WERI-Rb-1 (cell line): ENCODE data around the gene PDC.

Experiments
- DNase-seq: peaks from one replicate; pipeline ENCODE4 v3.0.0-alpha.2; 2020
- H3K27ac ChIP-seq: fragments of 250-450 bp; sonication (Bioruptor Pico); 2 replicates; pipeline ENCODE4 v1.5.1; 2020; ENCODE audit warnings: mild to moderate bottlenecking, moderate library complexity
- H3K27me3 ChIP-seq: fragments of 250-450 bp; sonication (Bioruptor Pico); 2 replicates; pipeline ENCODE4 v1.5.1; 2021; ENCODE audit warnings: mild to moderate bottlenecking, low read depth, moderate library complexity; ENCODE audit not compliant: insufficient read depth, severe bottlenecking
- H3K36me3 ChIP-seq: fragments of 250-450 bp; sonication (Bioruptor Pico); 2 replicates; pipeline ENCODE4 v1.5.1; 2020; ENCODE audit warnings: mild to moderate bottlenecking, moderate library complexity
- H3K4me3 ChIP-seq: 2 replicates; pipeline ENCODE4 v1.5.1; 2011; ENCODE audit warnings: low read depth, mild to moderate bottlenecking, control low read depth, low read length
- H3K9me3 ChIP-seq: fragments of 250-450 bp; sonication (Bioruptor Pico); 2 replicates; pipeline ENCODE4 v1.5.1; 2021; ENCODE audit warnings: mild to moderate bottlenecking, moderate library complexity; ENCODE audit not compliant: severe bottlenecking
- TF ChIP-seq, protein P1 (sequence below): IDR thresholded peaks from 2 replicates; pipeline ENCODE4 v1.5.1; 2011; ENCODE audit warnings: low read depth, mild to moderate bottlenecking, control low read depth, inconsistent platforms, low read length

The PDC gene

GRCh38 chr1:186498071-186498470 is 37.2 kb upstream of the PDC start:
- Histone ChIP-seq H3K27ac (no peak overlapping the region), H3K9me3 (no peaks in the 10 kb centered on the region), H3K4me3 (no peak overlapping the region), H3K36me3 (no peaks in the 10 kb centered on the region), H3K27me3 (no peaks in the 10 kb centered on the region)
- TF ChIP-seq, protein P1, sequence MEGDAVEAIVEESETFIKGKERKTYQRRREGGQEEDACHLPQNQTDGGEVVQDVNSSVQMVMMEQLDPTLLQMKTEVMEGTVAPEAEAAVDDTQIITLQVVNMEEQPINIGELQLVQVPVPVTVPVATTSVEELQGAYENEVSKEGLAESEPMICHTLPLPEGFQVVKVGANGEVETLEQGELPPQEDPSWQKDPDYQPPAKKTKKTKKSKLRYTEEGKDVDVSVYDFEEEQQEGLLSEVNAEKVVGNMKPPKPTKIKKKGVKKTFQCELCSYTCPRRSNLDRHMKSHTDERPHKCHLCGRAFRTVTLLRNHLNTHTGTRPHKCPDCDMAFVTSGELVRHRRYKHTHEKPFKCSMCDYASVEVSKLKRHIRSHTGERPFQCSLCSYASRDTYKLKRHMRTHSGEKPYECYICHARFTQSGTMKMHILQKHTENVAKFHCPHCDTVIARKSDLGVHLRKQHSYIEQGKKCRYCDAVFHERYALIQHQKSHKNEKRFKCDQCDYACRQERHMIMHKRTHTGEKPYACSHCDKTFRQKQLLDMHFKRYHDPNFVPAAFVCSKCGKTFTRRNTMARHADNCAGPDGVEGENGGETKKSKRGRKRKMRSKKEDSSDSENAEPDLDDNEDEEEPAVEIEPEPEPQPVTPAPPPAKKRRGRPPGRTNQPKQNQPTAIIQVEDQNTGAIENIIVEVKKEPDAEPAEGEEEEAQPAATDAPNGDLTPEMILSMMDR: no peak
- no peak for DNase-seq

DNA sequence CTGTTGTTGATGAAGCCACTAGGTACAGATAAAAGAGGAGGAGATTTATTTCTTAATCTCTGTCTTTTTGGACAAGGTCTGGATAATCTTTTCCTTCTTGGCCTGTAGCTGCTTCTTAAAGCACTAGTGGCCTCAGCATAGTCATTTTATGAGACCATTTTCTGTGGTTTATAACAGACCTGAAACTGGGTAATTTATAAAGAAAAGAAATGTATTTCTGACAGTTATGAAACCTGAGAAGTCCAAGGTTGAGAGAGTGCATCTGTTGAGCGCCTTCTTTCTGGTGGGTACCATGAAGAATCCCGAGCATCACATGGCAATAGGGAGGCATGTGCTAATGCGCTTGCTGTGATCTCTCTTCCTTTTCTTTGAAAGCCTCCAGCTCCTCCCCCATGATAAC is 36.7 kb upstream of the PDC start:
- Histone ChIP-seq H3K27ac (no peak overlapping the region), H3K4me3 (no peak overlapping the region), H3K36me3 (no peaks in the 10 kb centered on the region), H3K27me3 (no peaks in the 10 kb centered on the region), H3K9me3 (no peaks in the 10 kb centered on the region)
- TF ChIP-seq, protein P1: no peak
- no peak for DNase-seq

DNA sequence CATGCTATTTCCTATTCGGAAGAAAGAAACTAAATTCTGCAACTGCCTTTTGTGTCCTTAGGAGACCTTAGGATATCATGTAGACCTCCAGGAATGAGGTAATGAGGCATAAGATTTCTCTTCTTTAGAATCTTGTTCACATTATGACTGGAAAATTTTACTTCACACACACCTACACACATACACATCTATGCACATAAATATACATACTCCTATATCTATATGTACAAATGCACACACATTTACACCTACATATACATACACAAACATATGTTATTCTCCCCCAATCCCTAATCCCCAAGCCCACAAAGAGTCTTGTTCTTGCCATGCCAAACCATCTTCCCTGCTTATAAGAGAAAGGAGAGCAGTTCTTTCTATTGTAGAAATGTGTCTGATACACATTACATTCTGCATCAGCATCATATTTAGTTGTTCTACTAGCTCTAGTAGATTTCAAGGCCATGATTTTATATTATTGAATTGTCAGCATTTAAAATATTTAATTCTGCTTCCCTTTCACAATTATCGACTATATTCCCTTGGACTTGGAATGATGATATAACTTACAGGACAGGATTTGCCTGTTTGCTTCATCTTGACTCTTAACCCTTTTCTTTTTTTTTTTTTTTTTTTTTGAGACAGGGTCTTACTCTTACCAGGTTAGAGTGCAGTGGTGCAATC is 35.4 kb upstream of the PDC start:
- Histone ChIP-seq H3K4me3 (no peak overlapping the region), H3K36me3 (no peaks in the 10 kb centered on the region), H3K27me3 (no peaks in the 10 kb centered on the region), H3K27ac (no peak overlapping the region), H3K9me3 (no peaks in the 10 kb centered on the region)
- TF ChIP-seq, protein P1: no peak
- DNase-seq: no peak

DNA sequence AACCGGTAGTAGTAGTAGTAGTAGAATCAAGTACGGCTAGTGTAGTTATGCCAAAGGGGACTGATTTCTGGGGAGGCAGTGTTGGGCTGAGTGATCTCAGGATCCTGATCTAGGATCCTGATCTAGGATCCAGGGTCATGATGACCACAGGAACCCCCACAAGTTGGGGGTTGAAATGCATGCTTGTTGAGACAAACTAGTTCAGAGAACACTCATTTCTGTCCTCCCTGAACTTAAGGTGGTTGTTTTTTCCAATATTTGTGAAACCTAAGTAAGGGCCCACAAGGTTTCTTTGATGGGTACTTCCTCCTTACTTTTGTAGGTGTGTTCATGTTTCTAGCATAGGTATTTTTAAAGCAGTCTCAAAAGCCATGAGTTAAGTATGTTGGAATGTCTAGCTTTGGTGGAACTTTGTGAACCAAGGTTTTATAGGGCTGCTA is 33.9 kb upstream of the PDC start:
- TF ChIP-seq, protein P1: no peak
- no peak for DNase-seq
- H3K4me3 ChIP-seq: no peak overlapping the region
- H3K9me3 ChIP-seq: no peaks in the 10 kb centered on the region
- no peak overlapping the region for H3K27ac ChIP-seq
- no peaks in the 10 kb centered on the region for H3K36me3 ChIP-seq
- H3K27me3 ChIP-seq: no peaks in the 10 kb centered on the region

DNA sequence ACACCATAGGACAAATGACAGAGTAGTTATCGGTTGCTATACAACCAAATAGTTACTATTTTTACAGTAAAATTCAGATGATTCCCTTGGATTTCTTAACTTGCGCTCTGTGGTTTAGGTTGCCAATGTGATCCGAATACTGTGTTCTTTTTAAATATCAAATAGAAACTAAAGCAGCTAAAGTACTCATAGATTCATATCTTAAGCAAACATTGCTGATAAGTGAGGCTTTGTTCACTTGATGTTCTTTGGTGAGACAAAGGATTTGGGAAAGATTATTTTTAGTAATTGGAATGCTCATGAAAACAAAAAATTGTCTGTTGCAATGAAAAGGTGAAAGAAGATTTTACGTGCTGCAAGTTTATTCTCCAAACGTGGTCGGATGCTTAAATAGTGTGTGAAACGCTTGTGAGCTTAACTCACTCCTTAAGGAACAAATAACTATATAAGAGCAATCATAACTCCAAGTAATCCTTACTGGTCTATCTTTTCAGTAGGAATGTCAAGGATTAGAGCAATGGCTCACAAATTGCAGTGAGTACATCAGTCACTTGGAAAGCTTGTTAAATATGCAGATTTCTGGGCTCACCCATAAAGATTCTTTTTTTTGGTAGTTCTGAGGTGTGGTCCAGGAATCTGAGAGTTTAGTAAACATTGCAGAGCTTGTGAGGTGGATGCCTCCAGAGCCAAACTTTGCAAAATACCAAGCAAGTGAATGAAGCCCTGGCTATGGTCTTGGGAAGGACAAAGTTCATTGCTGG is 31.8 kb upstream of the PDC start:
- no peak for DNase-seq
- Histone ChIP-seq H3K4me3 (no peak overlapping the region), H3K9me3 (no peaks in the 10 kb centered on the region), H3K36me3 (no peaks in the 10 kb centered on the region), H3K27me3 (no peaks in the 10 kb centered on the region), H3K27ac (no peak overlapping the region)
- TF ChIP-seq, protein P1: no peak
